ENCODE measurements around the gene NT5DC4. TPM values are rescaled to one million over a fixed set of nuclear protein-coding genes. Genes with fewer than 3 reads are reported as not detected.

The NT5DC4 gene
- total RNA-seq, 1 donor from 2014 or later: not detected

DNA sequence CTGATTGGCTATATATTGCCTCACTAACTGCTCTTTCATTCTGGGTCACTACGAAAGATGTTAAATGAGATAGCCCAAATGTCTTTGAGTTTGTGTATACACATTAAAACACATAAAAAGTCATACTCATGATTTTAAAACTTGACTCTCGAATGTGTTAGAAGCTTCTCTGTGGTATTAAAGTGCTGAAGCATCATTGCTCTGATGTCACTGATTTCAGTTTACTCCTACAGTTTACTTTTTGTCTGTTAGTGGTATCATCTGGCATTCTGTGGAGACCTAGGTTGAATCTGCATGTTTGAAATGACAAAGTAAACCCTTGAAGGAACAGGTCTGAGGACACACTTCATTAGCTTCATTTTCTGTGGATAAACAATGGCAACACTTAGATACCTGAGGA lies 10.7 kb downstream of the NT5DC4 start:
- FAIRE-seq: no peak

GRCh38 chr2:112733456-112733855 lies 12.6 kb downstream of the NT5DC4 start:
- H3K9me3 ChIP-seq (ENCODE audit: insufficient read depth, low read depth, low read length): no peaks in the 10 kb centered on the region
- TF ChIP-seq EZH2 (IDR thresholded peaks at IDR 0.05; ENCODE audit: insufficient read depth, low read length): no peak
- TF ChIP-seq, protein P1, sequence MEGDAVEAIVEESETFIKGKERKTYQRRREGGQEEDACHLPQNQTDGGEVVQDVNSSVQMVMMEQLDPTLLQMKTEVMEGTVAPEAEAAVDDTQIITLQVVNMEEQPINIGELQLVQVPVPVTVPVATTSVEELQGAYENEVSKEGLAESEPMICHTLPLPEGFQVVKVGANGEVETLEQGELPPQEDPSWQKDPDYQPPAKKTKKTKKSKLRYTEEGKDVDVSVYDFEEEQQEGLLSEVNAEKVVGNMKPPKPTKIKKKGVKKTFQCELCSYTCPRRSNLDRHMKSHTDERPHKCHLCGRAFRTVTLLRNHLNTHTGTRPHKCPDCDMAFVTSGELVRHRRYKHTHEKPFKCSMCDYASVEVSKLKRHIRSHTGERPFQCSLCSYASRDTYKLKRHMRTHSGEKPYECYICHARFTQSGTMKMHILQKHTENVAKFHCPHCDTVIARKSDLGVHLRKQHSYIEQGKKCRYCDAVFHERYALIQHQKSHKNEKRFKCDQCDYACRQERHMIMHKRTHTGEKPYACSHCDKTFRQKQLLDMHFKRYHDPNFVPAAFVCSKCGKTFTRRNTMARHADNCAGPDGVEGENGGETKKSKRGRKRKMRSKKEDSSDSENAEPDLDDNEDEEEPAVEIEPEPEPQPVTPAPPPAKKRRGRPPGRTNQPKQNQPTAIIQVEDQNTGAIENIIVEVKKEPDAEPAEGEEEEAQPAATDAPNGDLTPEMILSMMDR (IDR thresholded peaks at IDR 0.05; ENCODE audit: insufficient read depth, low read depth, low read length): no peak
- no peak overlapping the region for H3K4me3 Mint-ChIP-seq (ENCODE audit: unreplicated experiment)
- H3K36me3 ChIP-seq (ENCODE audit: insufficient read depth, low read length): peaks cover 5% of the 10 kb centered on the region
- H3K9ac ChIP-seq (ENCODE audit: low read length): no peak overlapping the region
- DNase-seq (ENCODE audit: low read depth) (no peak), FAIRE-seq (no peak)
- H4K20me1 ChIP-seq (ENCODE audit: insufficient read depth, low read length): no peaks in the 10 kb centered on the region
- no peaks in the 10 kb centered on the region for H3K9me3 Mint-ChIP-seq (ENCODE audit: unreplicated experiment)
- H3K79me2 ChIP-seq (ENCODE audit: insufficient read depth, low read length): no peaks in the 10 kb centered on the region
- peaks cover 4% of the 10 kb centered on the region for H3K4me1 ChIP-seq (ENCODE audit: insufficient read depth, low read length)
- no peak overlapping the region for H2AFZ ChIP-seq (ENCODE audit: low read depth, low read length)
- peaks cover 4% of the 10 kb centered on the region for H3K4me1 Mint-ChIP-seq (ENCODE audit: low read depth, unreplicated experiment)
- no peak overlapping the region for H3K27ac ChIP-seq (ENCODE audit: low read depth, low read length)
- no peak overlapping the region for H3K27ac Mint-ChIP-seq (ENCODE audit: unreplicated experiment)
- H3K4me2 ChIP-seq (ENCODE audit: low read length): no peak overlapping the region
- no peaks in the 10 kb centered on the region for H3K36me3 Mint-ChIP-seq (ENCODE audit: low read depth, unreplicated experiment)
- H3K27me3 ChIP-seq (ENCODE audit: insufficient read depth, low read length): peaks cover 4% of the 10 kb centered on the region
- H3K27me3 Mint-ChIP-seq (ENCODE audit: low read depth, unreplicated experiment): peaks cover 21% of the 10 kb centered on the region
- no peak overlapping the region for H3K4me3 ChIP-seq (ENCODE audit: insufficient read depth, low read depth, low read length)

More for the DNA sequence above, 10.7 kb downstream of the NT5DC4 start:
- Histone ChIP-seq H2AFZ (ENCODE audit: low read depth, low read length) (no peak overlapping the region), H3K79me2 (ENCODE audit: insufficient read depth, low read length) (no peaks in the 10 kb centered on the region), H3K4me2 (ENCODE audit: low read length) (no peak overlapping the region), H3K4me1 (ENCODE audit: insufficient read depth, low read length) (peaks cover 2% of the 10 kb centered on the region), H4K20me1 (ENCODE audit: insufficient read depth, low read length) (no peaks in the 10 kb centered on the region), H3K4me3 (ENCODE audit: insufficient read depth, low read depth, low read length) (no peak overlapping the region), H3K36me3 (ENCODE audit: insufficient read depth, low read length) (no peaks in the 10 kb centered on the region), H3K9me3 (ENCODE audit: insufficient read depth, low read depth, low read length) (no peaks in the 10 kb centered on the region), H3K27me3 (ENCODE audit: insufficient read depth, low read length) (peaks cover 4% of the 10 kb centered on the region), H3K9ac (ENCODE audit: low read length) (no peak overlapping the region), H3K27ac (ENCODE audit: low read depth, low read length) (no peak overlapping the region)
- Mint-ChIP-seq H3K27ac (ENCODE audit: unreplicated experiment) (no peak overlapping the region), H3K4me1 (ENCODE audit: low read depth, unreplicated experiment) (peaks cover 10% of the 10 kb centered on the region), H3K36me3 (ENCODE audit: low read depth, unreplicated experiment) (no peaks in the 10 kb centered on the region), H3K4me3 (ENCODE audit: unreplicated experiment) (no peak overlapping the region), H3K9me3 (ENCODE audit: unreplicated experiment) (no peaks in the 10 kb centered on the region), H3K27me3 (ENCODE audit: low read depth, unreplicated experiment) (peaks cover 29% of the 10 kb centered on the region)
- TF ChIP-seq EZH2 (IDR thresholded peaks at IDR 0.05; ENCODE audit: insufficient read depth, low read length): no peak
- TF ChIP-seq, protein P1 (IDR thresholded peaks at IDR 0.05; ENCODE audit: insufficient read depth, low read depth, low read length): no peak
- DNase-seq (ENCODE audit: low read depth): no peak

- Histone ChIP-seq H3K4me3 (ENCODE audit: insufficient read depth, low read depth, low read length) (no peak overlapping the region), H3K4me1 (ENCODE audit: insufficient read depth, low read length) (peaks cover 4% of the 10 kb centered on the region), H3K4me2 (ENCODE audit: low read length) (no peak overlapping the region), H3K79me2 (ENCODE audit: insufficient read depth, low read length) (no peaks in the 10 kb centered on the region), H3K27ac (ENCODE audit: low read depth, low read length) (no peak overlapping the region), H2AFZ (ENCODE audit: low read depth, low read length) (no peak overlapping the region), H4K20me1 (ENCODE audit: insufficient read depth, low read length) (no peaks in the 10 kb centered on the region), H3K36me3 (ENCODE audit: insufficient read depth, low read length) (peaks cover 6% of the 10 kb centered on the region), H3K9ac (ENCODE audit: low read length) (no peak overlapping the region), H3K27me3 (ENCODE audit: insufficient read depth, low read length) (peaks cover 4% of the 10 kb centered on the region), H3K9me3 (ENCODE audit: insufficient read depth, low read depth, low read length) (no peaks in the 10 kb centered on the region)
- H3K4me1 Mint-ChIP-seq (ENCODE audit: low read depth, unreplicated experiment): no peaks in the 10 kb centered on the region
- FAIRE-seq: no peak
- TF ChIP-seq, protein P1 (IDR thresholded peaks at IDR 0.05; ENCODE audit: insufficient read depth, low read depth, low read length): no peak
- TF ChIP-seq EZH2 (IDR thresholded peaks at IDR 0.05; ENCODE audit: insufficient read depth, low read length): no peak
- DNase-seq (ENCODE audit: low read depth): no peak
- H3K9me3 Mint-ChIP-seq (ENCODE audit: unreplicated experiment): no peaks in the 10 kb centered on the region
- H3K4me3 Mint-ChIP-seq (ENCODE audit: unreplicated experiment): no peak overlapping the region
- H3K27ac Mint-ChIP-seq (ENCODE audit: unreplicated experiment): no peak overlapping the region
- peaks cover 20% of the 10 kb centered on the region for H3K27me3 Mint-ChIP-seq (ENCODE audit: low read depth, unreplicated experiment)
- H3K36me3 Mint-ChIP-seq (ENCODE audit: low read depth, unreplicated experiment): no peaks in the 10 kb centered on the region
These were observed 13.1 kb downstream of the NT5DC4 start for GRCh38 chr2:112733871-112734270.

All from astrocyte (in vitro differentiated cells and primary cell).